ENCODE data around the gene PTPRM.

DNA sequence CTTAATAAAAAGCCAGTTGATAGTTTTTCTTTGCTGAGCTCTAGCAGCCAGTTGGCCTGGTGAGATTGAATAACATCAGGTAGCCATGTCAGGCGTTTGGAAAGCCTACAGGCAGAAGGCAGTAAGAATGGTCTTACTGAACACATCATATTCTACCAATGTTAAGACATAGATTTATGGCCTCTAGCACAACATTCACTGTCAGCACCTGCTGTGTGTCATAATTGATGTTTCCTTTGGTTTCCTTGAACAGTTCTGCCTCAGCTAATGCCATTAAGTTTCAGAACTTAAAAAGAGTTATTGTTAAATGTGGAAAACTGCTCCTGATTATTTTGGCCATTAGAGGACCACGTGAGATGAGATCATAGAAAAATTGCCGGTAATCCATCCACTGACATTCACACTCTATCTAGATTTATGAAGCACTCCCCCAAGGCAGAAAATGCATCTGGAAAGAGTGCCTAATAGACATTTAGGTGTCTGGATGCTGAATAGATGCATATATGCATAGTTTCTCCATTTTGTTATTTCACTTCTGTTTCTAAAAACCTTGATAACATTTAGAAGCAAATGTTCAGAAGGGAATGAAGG, 434.7 kb downstream of the PTPRM start:
- TF ChIP-seq, protein P1, sequence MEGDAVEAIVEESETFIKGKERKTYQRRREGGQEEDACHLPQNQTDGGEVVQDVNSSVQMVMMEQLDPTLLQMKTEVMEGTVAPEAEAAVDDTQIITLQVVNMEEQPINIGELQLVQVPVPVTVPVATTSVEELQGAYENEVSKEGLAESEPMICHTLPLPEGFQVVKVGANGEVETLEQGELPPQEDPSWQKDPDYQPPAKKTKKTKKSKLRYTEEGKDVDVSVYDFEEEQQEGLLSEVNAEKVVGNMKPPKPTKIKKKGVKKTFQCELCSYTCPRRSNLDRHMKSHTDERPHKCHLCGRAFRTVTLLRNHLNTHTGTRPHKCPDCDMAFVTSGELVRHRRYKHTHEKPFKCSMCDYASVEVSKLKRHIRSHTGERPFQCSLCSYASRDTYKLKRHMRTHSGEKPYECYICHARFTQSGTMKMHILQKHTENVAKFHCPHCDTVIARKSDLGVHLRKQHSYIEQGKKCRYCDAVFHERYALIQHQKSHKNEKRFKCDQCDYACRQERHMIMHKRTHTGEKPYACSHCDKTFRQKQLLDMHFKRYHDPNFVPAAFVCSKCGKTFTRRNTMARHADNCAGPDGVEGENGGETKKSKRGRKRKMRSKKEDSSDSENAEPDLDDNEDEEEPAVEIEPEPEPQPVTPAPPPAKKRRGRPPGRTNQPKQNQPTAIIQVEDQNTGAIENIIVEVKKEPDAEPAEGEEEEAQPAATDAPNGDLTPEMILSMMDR (IDR thresholded peaks at IDR 0.05): no peak
- TF ChIP-seq ELF4 (CRISPR knock-in tag; IDR thresholded peaks at IDR 0.05; ENCODE audit: low read depth) (no peak), CREB1 (CRISPR knock-in tag; IDR thresholded peaks at IDR 0.05) (no peak), FOXP1 (CRISPR knock-in tag; IDR thresholded peaks at IDR 0.05; ENCODE audit: borderline replicate concordance) (no peak), ZNF121 (CRISPR knock-in tag; IDR thresholded peaks at IDR 0.05) (no peak), GABPB1 (CRISPR knock-in tag; IDR thresholded peaks at IDR 0.05) (no peak), ZBTB21 (CRISPR knock-in tag; IDR thresholded peaks at IDR 0.05; ENCODE audit: borderline replicate concordance) (no peak), ATF1 (CRISPR knock-in tag; IDR thresholded peaks at IDR 0.05) (no peak)
- TF ChIP-seq, protein P2, sequence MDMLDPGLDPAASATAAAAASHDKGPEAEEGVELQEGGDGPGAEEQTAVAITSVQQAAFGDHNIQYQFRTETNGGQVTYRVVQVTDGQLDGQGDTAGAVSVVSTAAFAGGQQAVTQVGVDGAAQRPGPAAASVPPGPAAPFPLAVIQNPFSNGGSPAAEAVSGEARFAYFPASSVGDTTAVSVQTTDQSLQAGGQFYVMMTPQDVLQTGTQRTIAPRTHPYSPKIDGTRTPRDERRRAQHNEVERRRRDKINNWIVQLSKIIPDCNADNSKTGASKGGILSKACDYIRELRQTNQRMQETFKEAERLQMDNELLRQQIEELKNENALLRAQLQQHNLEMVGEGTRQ (CRISPR knock-in tag; IDR thresholded peaks at IDR 0.05): no peak
- TF ChIP-seq, protein P3, sequence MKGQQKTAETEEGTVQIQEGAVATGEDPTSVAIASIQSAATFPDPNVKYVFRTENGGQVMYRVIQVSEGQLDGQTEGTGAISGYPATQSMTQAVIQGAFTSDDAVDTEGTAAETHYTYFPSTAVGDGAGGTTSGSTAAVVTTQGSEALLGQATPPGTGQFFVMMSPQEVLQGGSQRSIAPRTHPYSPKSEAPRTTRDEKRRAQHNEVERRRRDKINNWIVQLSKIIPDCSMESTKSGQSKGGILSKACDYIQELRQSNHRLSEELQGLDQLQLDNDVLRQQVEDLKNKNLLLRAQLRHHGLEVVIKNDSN (CRISPR knock-in tag; IDR thresholded peaks at IDR 0.05): no peak
- TF ChIP-seq, protein P4, sequence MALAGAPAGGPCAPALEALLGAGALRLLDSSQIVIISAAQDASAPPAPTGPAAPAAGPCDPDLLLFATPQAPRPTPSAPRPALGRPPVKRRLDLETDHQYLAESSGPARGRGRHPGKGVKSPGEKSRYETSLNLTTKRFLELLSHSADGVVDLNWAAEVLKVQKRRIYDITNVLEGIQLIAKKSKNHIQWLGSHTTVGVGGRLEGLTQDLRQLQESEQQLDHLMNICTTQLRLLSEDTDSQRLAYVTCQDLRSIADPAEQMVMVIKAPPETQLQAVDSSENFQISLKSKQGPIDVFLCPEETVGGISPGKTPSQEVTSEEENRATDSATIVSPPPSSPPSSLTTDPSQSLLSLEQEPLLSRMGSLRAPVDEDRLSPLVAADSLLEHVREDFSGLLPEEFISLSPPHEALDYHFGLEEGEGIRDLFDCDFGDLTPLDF (CRISPR knock-in tag; IDR thresholded peaks at IDR 0.05): no peak
- TF ChIP-seq, protein P5, sequence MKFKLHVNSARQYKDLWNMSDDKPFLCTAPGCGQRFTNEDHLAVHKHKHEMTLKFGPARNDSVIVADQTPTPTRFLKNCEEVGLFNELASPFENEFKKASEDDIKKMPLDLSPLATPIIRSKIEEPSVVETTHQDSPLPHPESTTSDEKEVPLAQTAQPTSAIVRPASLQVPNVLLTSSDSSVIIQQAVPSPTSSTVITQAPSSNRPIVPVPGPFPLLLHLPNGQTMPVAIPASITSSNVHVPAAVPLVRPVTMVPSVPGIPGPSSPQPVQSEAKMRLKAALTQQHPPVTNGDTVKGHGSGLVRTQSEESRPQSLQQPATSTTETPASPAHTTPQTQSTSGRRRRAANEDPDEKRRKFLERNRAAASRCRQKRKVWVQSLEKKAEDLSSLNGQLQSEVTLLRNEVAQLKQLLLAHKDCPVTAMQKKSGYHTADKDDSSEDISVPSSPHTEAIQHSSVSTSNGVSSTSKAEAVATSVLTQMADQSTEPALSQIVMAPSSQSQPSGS (CRISPR knock-in tag; IDR thresholded peaks at IDR 0.05; ENCODE audit: borderline replicate concordance, low read depth): no peak
- TF ChIP-seq, protein P6, sequence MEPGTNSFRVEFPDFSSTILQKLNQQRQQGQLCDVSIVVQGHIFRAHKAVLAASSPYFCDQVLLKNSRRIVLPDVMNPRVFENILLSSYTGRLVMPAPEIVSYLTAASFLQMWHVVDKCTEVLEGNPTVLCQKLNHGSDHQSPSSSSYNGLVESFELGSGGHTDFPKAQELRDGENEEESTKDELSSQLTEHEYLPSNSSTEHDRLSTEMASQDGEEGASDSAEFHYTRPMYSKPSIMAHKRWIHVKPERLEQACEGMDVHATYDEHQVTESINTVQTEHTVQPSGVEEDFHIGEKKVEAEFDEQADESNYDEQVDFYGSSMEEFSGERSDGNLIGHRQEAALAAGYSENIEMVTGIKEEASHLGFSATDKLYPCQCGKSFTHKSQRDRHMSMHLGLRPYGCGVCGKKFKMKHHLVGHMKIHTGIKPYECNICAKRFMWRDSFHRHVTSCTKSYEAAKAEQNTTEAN (CRISPR knock-in tag; IDR thresholded peaks at IDR 0.05): no peak
